CD4-positive, alpha-beta T cell treated with Interleukin-17A for 4 hours (primary cell): ENCODE measurements around the gene U2AF1L4.

Source experiments
- DNase-seq: peaks from one replicate; pipeline ENCODE4 v3.0.0-alpha.2; 2020; ENCODE audit warnings: mixed read lengths

Gene U2AF1L4

DNA sequence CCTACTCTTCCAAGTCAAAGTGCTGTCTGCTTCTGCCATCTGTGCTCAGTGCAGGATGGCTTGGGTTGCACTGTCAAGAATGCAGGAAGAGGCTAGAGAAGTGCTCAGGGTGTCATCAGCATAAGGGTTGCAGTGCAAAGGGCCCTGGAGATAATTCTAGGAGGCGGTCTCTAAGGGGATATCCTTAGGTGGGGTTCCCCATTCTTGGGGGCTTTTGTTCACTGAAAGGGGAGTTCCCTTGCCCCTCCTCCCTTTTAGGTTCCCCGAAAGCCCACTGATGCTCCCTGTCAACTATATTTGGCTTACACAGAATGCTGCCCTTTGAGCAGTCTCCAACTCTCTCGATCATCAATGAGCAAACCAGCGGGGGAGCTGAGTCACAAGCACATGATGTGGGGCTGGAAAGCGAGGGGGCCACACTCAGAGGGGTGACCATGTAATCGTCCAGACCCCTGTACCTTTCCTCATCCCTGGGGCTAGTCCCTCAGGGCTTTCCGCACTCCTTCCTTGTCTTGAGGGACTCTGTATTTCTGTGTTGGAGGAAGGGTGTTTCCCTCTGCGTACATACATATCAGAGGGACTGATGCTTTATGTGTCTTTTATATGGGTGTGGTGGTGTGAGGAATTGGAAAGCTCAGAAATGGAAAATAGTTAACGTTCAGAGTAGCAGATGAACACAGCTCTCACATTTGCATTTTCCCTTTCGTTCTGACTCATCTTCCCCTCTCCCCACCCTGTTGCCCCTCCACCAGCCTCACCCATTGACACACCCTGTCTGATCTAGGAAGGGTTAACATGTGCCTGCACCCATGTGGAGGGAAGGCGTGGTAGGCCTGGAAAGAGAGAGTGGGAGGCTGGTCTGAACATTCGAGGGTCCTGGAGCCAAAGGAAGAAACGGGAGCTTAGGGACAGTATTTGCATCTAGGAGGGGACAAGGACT lies 34.2 kb downstream of the U2AF1L4 start:
- no peak for DNase-seq

DNA sequence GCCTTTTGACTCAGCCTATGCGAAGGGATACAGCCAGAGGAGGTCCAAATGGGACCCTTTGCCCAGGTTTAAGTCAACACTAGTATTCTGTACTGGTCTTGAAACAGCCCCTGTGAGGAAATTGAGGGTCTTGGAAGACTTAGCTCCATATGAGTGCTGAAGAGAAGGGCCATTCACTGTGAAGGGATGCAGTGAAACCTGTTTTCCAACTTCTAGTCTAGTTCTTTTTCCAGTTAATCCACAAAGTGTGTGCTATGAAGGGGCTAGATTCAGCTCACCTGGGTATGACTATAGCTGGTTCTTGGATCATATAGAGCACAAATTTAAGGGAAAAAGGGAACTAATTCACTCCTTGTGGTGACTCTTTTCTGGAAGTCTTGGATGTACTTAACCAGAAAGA lies 36.8 kb downstream of the U2AF1L4 start:
- no peak for DNase-seq

DNA sequence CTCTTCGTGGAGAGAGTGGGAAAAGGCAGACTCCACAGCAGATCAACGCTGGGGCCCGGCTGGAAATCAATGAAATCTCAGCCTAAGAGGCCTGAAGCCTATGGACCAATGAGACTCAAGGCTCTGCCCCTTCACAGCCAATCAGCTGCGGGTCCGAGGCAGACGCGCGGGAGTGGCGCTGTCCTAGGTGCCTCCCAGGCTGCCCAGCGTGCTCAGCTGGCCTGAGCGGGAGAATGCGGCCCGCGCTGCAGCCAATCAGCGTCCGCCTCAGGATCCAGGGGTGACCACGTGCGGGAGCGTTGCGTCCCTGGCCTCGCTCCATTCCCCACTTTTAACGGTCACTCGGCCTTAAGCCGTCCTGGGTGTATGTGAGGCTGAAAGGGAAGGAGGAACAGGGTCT lies 41.0 kb downstream of the U2AF1L4 start, which contains the start of gene ZBTB32:
TSS of gene ZBTB32 (plus strand) at position 341 of the 400 bp plus-strand sequence. CDS start 10,069 bp downstream, outside the sequence.
- DNase-seq, result no peak

GRCh38 chr19:35703343-35703742 lies 41.9 kb downstream of the U2AF1L4 start:
- DNase-seq, result no peak

- peak; percentile 92 for DNase-seq
Measured at GRCh38 chr19:35702223-35703012, 42.8 kb downstream of the U2AF1L4 start.

GRCh38 chr19:35696835-35697234 lies 48.4 kb downstream of the U2AF1L4 start:
- DNase-seq, result no peak

- DNase-seq, result no peak
Measured at GRCh38 chr19:35695895-35696422, 49.3 kb downstream of the U2AF1L4 start.

GRCh38 chr19:35693835-35694599 lies 51.2 kb downstream of the U2AF1L4 start:
- DNase-seq, result peak; percentile 93

- no peak for DNase-seq
Measured at GRCh38 chr19:35693422-35693821, 51.8 kb downstream of the U2AF1L4 start.
